Measurements from ENCODE around the gene DOK3. TPM values are rescaled to one million over a fixed set of nuclear protein-coding genes. Genes with fewer than 3 reads are reported as not detected.

DOK3 gene
- total RNA-seq, 6 experiments from 2014 or later: 1.1 to 2.6 (median 1.3) TPM

DNA sequence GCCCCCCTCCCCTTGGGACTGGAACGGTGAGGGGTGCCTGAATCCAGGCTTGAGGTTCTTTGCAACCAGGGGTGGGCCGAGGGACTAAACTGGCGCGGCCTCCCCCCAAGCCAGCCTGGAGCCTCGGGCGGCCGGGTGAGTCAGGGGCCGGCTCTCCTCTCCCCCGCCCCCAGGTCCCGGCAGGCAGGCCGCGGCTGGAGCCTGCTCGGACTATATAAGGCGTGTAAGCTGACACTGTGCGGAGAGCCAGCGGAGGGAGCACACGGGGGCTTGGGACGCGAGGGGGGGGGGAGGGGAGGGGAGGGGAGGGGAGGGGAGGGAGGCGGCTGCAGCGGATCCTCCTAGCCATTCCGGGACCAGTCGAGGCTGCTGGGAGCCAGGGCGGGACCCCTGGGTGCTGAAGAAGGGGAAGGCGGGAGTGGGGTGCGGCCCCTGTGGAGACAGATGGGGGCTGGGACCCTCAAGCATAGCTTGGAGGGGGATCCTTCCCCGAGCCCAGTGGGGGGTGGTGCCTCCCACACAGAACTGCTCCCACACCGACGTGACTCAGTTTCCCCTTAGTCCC lies 12.8 kb downstream of the DOK3 start:
- H3K4me1 Mint-ChIP-seq (ENCODE audit: low read depth): peaks cover 70% of the 10 kb centered on the region
- H3K27ac Mint-ChIP-seq: peak overlapping the region; percentile 87
- peaks cover 17% of the 10 kb centered on the region for H3K36me3 Mint-ChIP-seq (ENCODE audit: low read depth)
- DNase-seq: peak; percentile 92
- H3K4me3 Mint-ChIP-seq: peak overlapping the region; percentile 94
- H3K27me3 Mint-ChIP-seq (ENCODE audit: insufficient read depth): peaks cover 7% of the 10 kb centered on the region
- TF ChIP-seq CTCF (IDR thresholded peaks at IDR 0.05): no peak
- H3K9me3 Mint-ChIP-seq: no peaks in the 10 kb centered on the region

- peak; percentile 71 for TF ChIP-seq CTCF (IDR thresholded peaks at IDR 0.05)
- peak; percentile 76 for DNase-seq
- H3K4me1 Mint-ChIP-seq (ENCODE audit: low read depth): peaks cover 70% of the 10 kb centered on the region
Observed at GRCh38 chr5:177496070-177496726, 13.4 kb downstream of the DOK3 start.

GRCh38 chr5:177495243-177496060 lies 14.2 kb downstream of the DOK3 start:
- Mint-ChIP-seq H3K9me3 (no peaks in the 10 kb centered on the region), H3K4me3 (peak overlapping the region; percentile 94), H3K27ac (peak overlapping the region; percentile 87), H3K36me3 (ENCODE audit: low read depth) (peaks cover 21% of the 10 kb centered on the region), H3K27me3 (ENCODE audit: insufficient read depth) (peaks cover 7% of the 10 kb centered on the region), H3K4me1 (ENCODE audit: low read depth) (peaks cover 64% of the 10 kb centered on the region)
- peak; percentile 78 for DNase-seq
- no peak for TF ChIP-seq CTCF (IDR thresholded peaks at IDR 0.05)

More at GRCh38 chr5:177496070-177496726, 13.4 kb downstream of the DOK3 start:
- H3K4me3 Mint-ChIP-seq: peak overlapping the region; percentile 94
- no peaks in the 10 kb centered on the region for H3K9me3 Mint-ChIP-seq
- peak overlapping the region; percentile 87 for H3K27ac Mint-ChIP-seq
- peaks cover 18% of the 10 kb centered on the region for H3K36me3 Mint-ChIP-seq (ENCODE audit: low read depth)
- H3K27me3 Mint-ChIP-seq (ENCODE audit: insufficient read depth): peaks cover 7% of the 10 kb centered on the region

GRCh38 chr5:177494346-177495195 lies 15.1 kb downstream of the DOK3 start:
- no peaks in the 10 kb centered on the region for H3K9me3 Mint-ChIP-seq

More at GRCh38 chr5:177494346-177495195, 15.1 kb downstream of the DOK3 start:
- Mint-ChIP-seq H3K27me3 (ENCODE audit: insufficient read depth) (peaks cover 5% of the 10 kb centered on the region), H3K4me1 (ENCODE audit: low read depth) (peaks cover 55% of the 10 kb centered on the region), H3K36me3 (ENCODE audit: low read depth) (peaks cover 21% of the 10 kb centered on the region), H3K4me3 (peak overlapping the region; percentile 94), H3K27ac (peak overlapping the region; percentile 86)
- peak; percentile 87 for DNase-seq
- peak; percentile 68 for TF ChIP-seq CTCF (IDR thresholded peaks at IDR 0.05)

Data from HFFc6 (cell line).